Caco-2 (cell line): ENCODE measurements around the gene EPHA2. TPM values are rescaled to one million over a fixed set of nuclear protein-coding genes. Genes with fewer than 3 reads are reported as not detected.

Experiments used
- BruUV-seq: library from RNA; stranded (reverse); fragments of 400-500 nt; replicated peaks from 2 replicates; lab custom pipeline; 2021; lab: Mats Ljungman, UMichigan
- CTCF ChIA-PET: fragments of 300-600 bp; sonication (Branson Sonifier 250); formaldehyde crosslinking; loops from one replicate; lab custom pipeline; 2022; ENCODE audit warnings: antibody characterized with exemption; lab: Charles Lee
- POLR2A ChIA-PET: fragments of 300-600 bp; sonication (Branson Sonifier 250); formaldehyde crosslinking; loops from one replicate; lab custom pipeline; 2022; ENCODE audit warnings: antibody characterized with exemption; lab: Charles Lee
- DNase-seq, 2 experiments: peaks; one replicate each; pipeline versions ENCODE4 v3.0.0 to v3.0.0-alpha.2; 2020 to 2022
- H3K27me3 ChIP-seq: replicated peaks from 2 replicates; pipeline ENCODE4 v1.6.0; 2011; ENCODE audit warnings: low read length; ENCODE audit not compliant: control insufficient read depth, insufficient read depth
- H3K36me3 ChIP-seq: 2 replicates; pipeline ENCODE4 v1.5.1; 2011; ENCODE audit warnings: low read length; ENCODE audit not compliant: control insufficient read depth, insufficient read depth
- H3K4me1 ChIP-seq: fragments of 250-450 bp; sonication (Bioruptor Pico); 2 replicates; pipeline ENCODE4 v1.5.1; 2020; ENCODE audit warnings: mild to moderate bottlenecking
- H3K4me3 ChIP-seq: 2 replicates; pipeline ENCODE4 v1.5.1; 2011; ENCODE audit warnings: low read depth, mild to moderate bottlenecking, control low read depth, low read length
- H3K9me3 ChIP-seq: fragments of 250-450 bp; sonication (Bioruptor Pico); 2 replicates; pipeline ENCODE4 v1.5.1; 2020; ENCODE audit warnings: mild to moderate bottlenecking, moderate library complexity
- H3K27ac Mint-ChIP-seq: one replicate; pipeline ENCODE4 v1.8.0; 2022; ENCODE audit warnings: mixed read lengths; ENCODE audit not compliant: unreplicated experiment
- H3K27me3 Mint-ChIP-seq: one replicate; pipeline ENCODE4 v1.8.0; 2022; ENCODE audit warnings: mixed read lengths; ENCODE audit not compliant: insufficient read depth, unreplicated experiment
- H3K36me3 Mint-ChIP-seq: one replicate; pipeline ENCODE4 v1.8.0; 2022; ENCODE audit warnings: mild to moderate bottlenecking, mixed read lengths; ENCODE audit not compliant: insufficient read depth, unreplicated experiment
- H3K4me1 Mint-ChIP-seq: one replicate; pipeline ENCODE4 v1.8.0; 2022; ENCODE audit warnings: low read depth, mixed read lengths; ENCODE audit not compliant: unreplicated experiment
- H3K4me3 Mint-ChIP-seq: one replicate; pipeline ENCODE4 v1.8.0; 2022; ENCODE audit warnings: mild to moderate bottlenecking, moderate library complexity, mixed read lengths; ENCODE audit not compliant: unreplicated experiment
- H3K9me3 Mint-ChIP-seq: one replicate; pipeline ENCODE4 v1.8.0; 2022; ENCODE audit warnings: mixed read lengths; ENCODE audit not compliant: unreplicated experiment
- intact Hi-C: fragments of 100-400 bp; cut with micrococcal nuclease; formaldehyde crosslinking; loops from one replicate; pipeline ENCODE4 v1.10.0; 2022; ENCODE audit not compliant: unreplicated experiment
- total RNA-seq: library from RNA; stranded (reverse); gene quantifications from 2 replicates; pipeline ENCODE4 v1.2.3, GENCODE V29; 2022
- TF ChIP-seq, protein P1 (sequence below), 2 experiments: fragments of 200-600 bp in 1 of 2; IDR thresholded peaks; 1 replicate in 1 of 2; 2 replicates in 1 of 2; pipeline versions ENCODE4 v1.5.1 to v1.8.0; 2011 to 2022; ENCODE audit warnings: antibody characterized with exemption in 1 of 2, control low read depth in 1 of 2, inconsistent platforms in 1 of 2, low read depth in 1 of 2, low read length in 1 of 2, mild to moderate bottlenecking in 1 of 2, moderate library complexity in 1 of 2; ENCODE audit not compliant: insufficient read depth in 1 of 2, severe bottlenecking in 1 of 2, unreplicated experiment in 1 of 2

Gene EPHA2
- total RNA-seq, 1 experiment from 2014 or later: 31.2 TPM

DNA sequence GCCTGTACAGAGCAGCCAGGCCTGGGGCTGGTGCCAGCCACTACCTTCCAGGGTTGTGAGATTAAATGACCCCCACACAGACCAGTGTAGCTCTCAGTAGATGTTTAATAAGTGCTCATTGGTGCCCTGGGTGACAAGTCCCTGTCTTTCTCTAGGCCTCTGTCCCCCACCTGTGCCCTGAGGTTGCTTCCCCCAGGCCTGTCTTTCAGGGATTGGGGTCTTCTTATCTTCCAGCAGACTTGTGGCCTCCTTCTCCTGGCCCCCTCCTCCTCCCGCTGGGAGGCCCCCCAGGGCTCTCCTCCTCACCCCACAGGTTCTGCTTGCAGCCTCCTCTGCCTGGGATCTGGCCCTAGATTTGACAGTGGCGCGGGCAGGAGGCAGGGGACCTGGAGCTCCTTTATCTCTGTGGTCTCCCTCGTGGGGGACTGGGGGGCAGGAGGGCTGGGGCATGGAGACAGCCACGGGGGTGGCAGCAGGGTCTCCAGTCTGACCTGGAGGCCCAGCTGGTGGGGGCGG, 40.3 kb downstream of the EPHA2 start:
- H3K27ac Mint-ChIP-seq: no peak overlapping the region
- BruUV-seq: no TSS peak
- H3K27me3 ChIP-seq: no peaks in the 10 kb centered on the region
- H3K4me1 Mint-ChIP-seq: no peaks in the 10 kb centered on the region
- no peaks in the 10 kb centered on the region for H3K9me3 Mint-ChIP-seq
- POLR2A ChIA-PET: no interaction called here
- intact Hi-C loops: no loop called here
- TF ChIP-seq, protein P1, sequence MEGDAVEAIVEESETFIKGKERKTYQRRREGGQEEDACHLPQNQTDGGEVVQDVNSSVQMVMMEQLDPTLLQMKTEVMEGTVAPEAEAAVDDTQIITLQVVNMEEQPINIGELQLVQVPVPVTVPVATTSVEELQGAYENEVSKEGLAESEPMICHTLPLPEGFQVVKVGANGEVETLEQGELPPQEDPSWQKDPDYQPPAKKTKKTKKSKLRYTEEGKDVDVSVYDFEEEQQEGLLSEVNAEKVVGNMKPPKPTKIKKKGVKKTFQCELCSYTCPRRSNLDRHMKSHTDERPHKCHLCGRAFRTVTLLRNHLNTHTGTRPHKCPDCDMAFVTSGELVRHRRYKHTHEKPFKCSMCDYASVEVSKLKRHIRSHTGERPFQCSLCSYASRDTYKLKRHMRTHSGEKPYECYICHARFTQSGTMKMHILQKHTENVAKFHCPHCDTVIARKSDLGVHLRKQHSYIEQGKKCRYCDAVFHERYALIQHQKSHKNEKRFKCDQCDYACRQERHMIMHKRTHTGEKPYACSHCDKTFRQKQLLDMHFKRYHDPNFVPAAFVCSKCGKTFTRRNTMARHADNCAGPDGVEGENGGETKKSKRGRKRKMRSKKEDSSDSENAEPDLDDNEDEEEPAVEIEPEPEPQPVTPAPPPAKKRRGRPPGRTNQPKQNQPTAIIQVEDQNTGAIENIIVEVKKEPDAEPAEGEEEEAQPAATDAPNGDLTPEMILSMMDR (IDR thresholded peaks at IDR 0.05; ENCODE audit: insufficient read depth in 1 of 2, low read depth in 1 of 2, low read length in 1 of 2, severe bottlenecking in 1 of 2, unreplicated experiment in 1 of 2): no peak
- no peaks in the 10 kb centered on the region for H3K27me3 Mint-ChIP-seq
- CTCF ChIA-PET: no interaction called here
- DNase-seq: no peak
- H3K9me3 ChIP-seq: no peaks in the 10 kb centered on the region
- no peak overlapping the region for H3K4me3 ChIP-seq
- H3K4me3 Mint-ChIP-seq: no peak overlapping the region
- peaks cover 5% of the 10 kb centered on the region for H3K36me3 Mint-ChIP-seq
- H3K36me3 ChIP-seq: no peaks in the 10 kb centered on the region
- peaks cover 8% of the 10 kb centered on the region; the same call in 1 of the 2 replicates for H3K4me1 ChIP-seq

DNA sequence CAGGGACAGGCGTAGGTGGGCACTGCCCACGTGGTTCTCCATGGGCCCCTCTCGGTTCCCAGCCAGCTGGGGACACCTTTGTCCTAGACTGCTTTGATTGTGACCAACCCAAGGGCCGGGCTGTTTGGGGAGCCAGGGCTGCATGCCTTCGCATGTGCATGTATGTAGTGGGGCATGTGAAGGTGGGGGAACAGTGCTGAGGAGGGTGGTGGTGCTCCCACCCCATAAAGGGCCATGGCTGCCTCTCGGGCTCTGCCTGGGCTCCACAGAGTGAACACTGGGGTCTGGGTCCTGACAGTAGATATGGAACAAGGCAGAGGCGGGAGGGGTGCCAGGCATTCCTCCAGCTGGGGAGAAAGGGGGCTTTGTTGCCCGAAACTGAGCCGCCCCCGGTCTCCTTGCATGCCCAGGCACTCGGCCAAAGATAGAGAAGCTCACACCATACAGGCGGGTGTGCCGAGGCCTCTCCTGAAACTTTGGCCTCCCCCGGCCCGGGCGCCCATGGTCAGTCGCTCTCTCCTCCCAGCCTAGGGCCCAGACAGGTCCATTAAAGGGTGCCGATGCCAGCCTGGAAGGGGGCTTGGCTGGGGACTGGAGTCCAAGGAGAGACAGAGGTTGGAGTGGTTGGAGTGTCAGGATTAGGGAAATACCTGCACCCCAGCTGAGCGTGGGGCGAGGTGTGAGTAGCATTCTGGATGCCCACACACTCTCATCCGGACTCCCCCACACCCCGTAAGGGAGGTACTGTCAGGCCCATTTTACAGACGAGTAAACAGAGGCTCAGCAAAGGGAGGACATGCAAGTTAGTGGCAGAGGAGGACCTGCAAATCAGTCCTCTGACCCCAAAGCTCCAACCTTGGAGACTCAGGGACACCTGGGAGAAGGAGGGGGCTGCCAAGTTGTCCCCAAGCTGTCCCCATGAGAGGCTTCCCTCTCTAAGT, 41.1 kb downstream of the EPHA2 start:
- BruUV-seq: no TSS peak
- no peaks in the 10 kb centered on the region for H3K4me1 Mint-ChIP-seq
- intact Hi-C loops: no loop called here
- POLR2A ChIA-PET: no interaction called here
- H3K9me3 Mint-ChIP-seq: no peaks in the 10 kb centered on the region
- H3K4me3 Mint-ChIP-seq: no peak overlapping the region
- H3K9me3 ChIP-seq: no peaks in the 10 kb centered on the region
- no peak for DNase-seq
- peaks cover 5% of the 10 kb centered on the region for H3K36me3 Mint-ChIP-seq
- no peak overlapping the region for H3K27ac Mint-ChIP-seq
- H3K27me3 ChIP-seq: no peaks in the 10 kb centered on the region
- H3K4me3 ChIP-seq: no peak overlapping the region
- no peaks in the 10 kb centered on the region for H3K36me3 ChIP-seq
- no peaks in the 10 kb centered on the region for H3K27me3 Mint-ChIP-seq
- CTCF ChIA-PET: no interaction called here
- H3K4me1 ChIP-seq: peaks cover 8% of the 10 kb centered on the region; the same call in 1 of the 2 replicates
- TF ChIP-seq, protein P1 (IDR thresholded peaks at IDR 0.05; ENCODE audit: insufficient read depth in 1 of 2, low read depth in 1 of 2, low read length in 1 of 2, severe bottlenecking in 1 of 2, unreplicated experiment in 1 of 2): no peak
